ENCODE results near the gene EEF1E1. TPM values are rescaled to one million over a fixed set of nuclear protein-coding genes. Genes with fewer than 3 reads are reported as not detected.

Gene EEF1E1
- total and polyA plus RNA-seq, 9 of the 15 experiments (the other 6 are each of a cell fraction or from before 2014, with no cell fraction given): 135 to 1,355 (median 327) TPM

DNA sequence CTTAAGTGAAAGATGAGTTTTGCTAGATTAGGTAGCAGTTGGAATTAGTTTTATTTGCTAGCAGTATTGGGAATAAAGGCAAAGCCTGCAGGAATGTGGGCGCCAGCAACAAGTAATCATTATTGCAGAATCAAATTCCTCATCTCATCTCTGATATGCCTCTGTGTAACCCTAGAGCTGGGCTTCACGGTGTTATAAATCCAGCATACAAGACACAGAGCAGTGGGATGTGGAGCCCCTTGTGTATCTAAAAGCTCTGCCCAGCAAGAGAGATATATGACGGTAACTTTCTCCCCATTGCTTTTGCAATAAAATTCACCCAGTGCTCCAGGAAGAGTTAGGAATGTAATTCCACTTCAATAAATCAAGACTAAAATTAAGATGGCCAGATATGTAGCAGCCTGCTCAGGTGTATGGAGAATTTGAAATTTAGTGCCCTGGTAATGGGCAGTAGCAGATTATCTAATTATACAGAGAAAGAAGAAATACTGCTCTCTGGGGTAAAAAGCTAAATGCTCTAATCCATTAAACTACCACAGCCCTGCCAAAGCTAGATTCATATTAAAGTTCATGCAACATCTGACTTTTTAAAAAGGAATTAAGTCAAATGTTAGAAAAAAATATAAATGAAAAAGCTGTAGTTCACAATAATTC lies 32.6 kb downstream of the EEF1E1 start:
- Histone ChIP-seq H3K27me3 (ENCODE audit: control insufficient read depth in 2 of 2, insufficient read depth in 2 of 2, low read length in 2 of 2) (peaks cover 0 to 4% of the 10 kb centered on the region in 2 experiments; a peak in 1 of 5 replicates), H3K36me3 (ENCODE audit: control insufficient read depth, insufficient read depth, low read length) (no peaks in the 10 kb centered on the region), H3K9me3 (replicated peaks; ENCODE audit: control insufficient read depth, insufficient read depth, low read depth, low read length) (0 out of 2 replicates have a peak, but pooled peaks cover 2% of the 10 kb centered on the region), H3K9me1 (ENCODE audit: control insufficient read depth, insufficient read depth, low read length) (no peaks in the 10 kb centered on the region), H3K79me2 (ENCODE audit: control insufficient read depth, insufficient read depth, low read length) (no peaks in the 10 kb centered on the region), H3K9ac (ENCODE audit: insufficient read depth in 1 of 2, low read depth in 2 of 2, low read length in 2 of 2) (no peak overlapping the region), H4K20me1 (replicated peaks; ENCODE audit: control insufficient read depth, insufficient read depth, low read length) (no peaks in the 10 kb centered on the region), H3K4me1 (replicated peaks in 1 of 2; ENCODE audit: control insufficient read depth in 2 of 2, insufficient read depth in 2 of 2, low read length in 2 of 2) (peaks cover 0 to 6% of the 10 kb centered on the region in 2 experiments; a peak in 4 of 5 replicates), H3K27ac (ENCODE audit: extremely low read depth, low read depth, low read length) (no peak overlapping the region), H3K4me3 (no peak overlapping the region), H2AFZ (ENCODE audit: low read depth, low read length) (no peak overlapping the region), H3K4me2 (ENCODE audit: insufficient read depth, low read length) (no peak overlapping the region)
- TF ChIP-seq RFX5 (IDR thresholded peaks at IDR 0.05; ENCODE audit: low read depth, low read length) (no peak), FOXK2 (conservative IDR thresholded peaks at IDR 0.05 in 1 of 2, IDR thresholded peaks at IDR 0.05 in 1 of 2; ENCODE audit: low read depth in 2 of 2) (no peak), MYBL2 (IDR thresholded peaks at IDR 0.05; ENCODE audit: low read depth) (no peak), MYBL2 (CRISPR knock-in tag; IDR thresholded peaks at IDR 0.05; ENCODE audit: borderline replicate concordance) (no peak), ZNF551 (CRISPR knock-in tag; IDR thresholded peaks at IDR 0.05) (no peak), POLR3G (IDR thresholded peaks at IDR 0.05; ENCODE audit: extremely low read depth, insufficient read length, insufficient replicate concordance) (no peak), ATF1 (CRISPR knock-in tag; IDR thresholded peaks at IDR 0.05) (no peak), ATF1 (tag; IDR thresholded peaks at IDR 0.05) (no peak), ZNF23 (CRISPR knock-in tag; IDR thresholded peaks at IDR 0.05) (no peak), BRD4 (IDR thresholded peaks at IDR 0.05) (no peak), CAMTA2 (CRISPR knock-in tag; conservative IDR thresholded peaks at IDR 0.05) (no peak)
- TF ChIP-seq, protein P1, sequence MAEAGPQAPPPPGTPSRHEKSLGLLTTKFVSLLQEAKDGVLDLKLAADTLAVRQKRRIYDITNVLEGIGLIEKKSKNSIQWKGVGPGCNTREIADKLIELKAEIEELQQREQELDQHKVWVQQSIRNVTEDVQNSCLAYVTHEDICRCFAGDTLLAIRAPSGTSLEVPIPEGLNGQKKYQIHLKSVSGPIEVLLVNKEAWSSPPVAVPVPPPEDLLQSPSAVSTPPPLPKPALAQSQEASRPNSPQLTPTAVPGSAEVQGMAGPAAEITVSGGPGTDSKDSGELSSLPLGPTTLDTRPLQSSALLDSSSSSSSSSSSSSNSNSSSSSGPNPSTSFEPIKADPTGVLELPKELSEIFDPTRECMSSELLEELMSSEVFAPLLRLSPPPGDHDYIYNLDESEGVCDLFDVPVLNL (CRISPR knock-in tag; IDR thresholded peaks at IDR 0.05; ENCODE audit: low read depth): no peak
- TF ChIP-seq, protein P2, sequence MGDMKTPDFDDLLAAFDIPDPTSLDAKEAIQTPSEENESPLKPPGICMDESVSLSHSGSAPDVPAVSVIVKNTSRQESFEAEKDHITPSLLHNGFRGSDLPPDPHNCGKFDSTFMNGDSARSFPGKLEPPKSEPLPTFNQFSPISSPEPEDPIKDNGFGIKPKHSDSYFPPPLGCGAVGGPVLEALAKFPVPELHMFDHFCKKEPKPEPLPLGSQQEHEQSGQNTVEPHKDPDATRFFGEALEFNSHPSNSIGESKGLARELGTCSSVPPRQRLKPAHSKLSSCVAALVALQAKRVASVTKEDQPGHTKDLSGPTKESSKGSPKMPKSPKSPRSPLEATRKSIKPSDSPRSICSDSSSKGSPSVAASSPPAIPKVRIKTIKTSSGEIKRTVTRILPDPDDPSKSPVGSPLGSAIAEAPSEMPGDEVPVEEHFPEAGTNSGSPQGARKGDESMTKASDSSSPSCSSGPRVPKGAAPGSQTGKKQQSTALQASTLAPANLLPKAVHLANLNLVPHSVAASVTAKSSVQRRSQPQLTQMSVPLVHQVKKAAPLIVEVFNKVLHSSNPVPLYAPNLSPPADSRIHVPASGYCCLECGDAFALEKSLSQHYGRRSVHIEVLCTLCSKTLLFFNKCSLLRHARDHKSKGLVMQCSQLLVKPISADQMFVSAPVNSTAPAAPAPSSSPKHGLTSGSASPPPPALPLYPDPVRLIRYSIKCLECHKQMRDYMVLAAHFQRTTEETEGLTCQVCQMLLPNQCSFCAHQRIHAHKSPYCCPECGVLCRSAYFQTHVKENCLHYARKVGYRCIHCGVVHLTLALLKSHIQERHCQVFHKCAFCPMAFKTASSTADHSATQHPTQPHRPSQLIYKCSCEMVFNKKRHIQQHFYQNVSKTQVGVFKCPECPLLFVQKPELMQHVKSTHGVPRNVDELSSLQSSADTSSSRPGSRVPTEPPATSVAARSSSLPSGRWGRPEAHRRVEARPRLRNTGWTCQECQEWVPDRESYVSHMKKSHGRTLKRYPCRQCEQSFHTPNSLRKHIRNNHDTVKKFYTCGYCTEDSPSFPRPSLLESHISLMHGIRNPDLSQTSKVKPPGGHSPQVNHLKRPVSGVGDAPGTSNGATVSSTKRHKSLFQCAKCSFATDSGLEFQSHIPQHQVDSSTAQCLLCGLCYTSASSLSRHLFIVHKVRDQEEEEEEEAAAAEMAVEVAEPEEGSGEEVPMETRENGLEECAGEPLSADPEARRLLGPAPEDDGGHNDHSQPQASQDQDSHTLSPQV (IDR thresholded peaks at IDR 0.05): no peak
- 6% methylated on average over 3 of the region's 3 CpGs for WGBS (ENCODE audit: insufficient coverage, low coverage, missing lambda C conversion rate)
- no peak for DNase-seq (ENCODE audit: extremely low read depth in 1 of 4, low spot score in 3 of 4)
- ATAC-seq: no peak
- in situ Hi-C loops (cut with MboI): no loop called here
- no peak for FAIRE-seq
- no TSS peak for BruUV-seq (replicated peaks)
- CTCF ChIA-PET (ENCODE audit: low intra/inter-chr PET ratio): no interaction called here
- intact Hi-C loops (cut with micrococcal nuclease): no loop called here
- POLR2A ChIA-PET: interaction anchor here (0.9 to 1.4 kb wide), 3 partner anchors 16 to 31 kb away, joined by 3 to 4 read pairs (median 3); no protein-coding TSS in a partner anchor
